Thyroid gland (tissue), 4 donors: ENCODE data around the gene COX6A1. TPM values are rescaled to one million over a fixed set of nuclear protein-coding genes. Genes with fewer than 3 reads are reported as not detected.

ENCODE experiments used
- DNase-seq, 2 donors: peaks; one replicate each; pipeline ENCODE4 v3.0.0-alpha.2; 2019
- H3K27ac ChIP-seq, 3 donors: fragments of 200-600 bp; sonication (generic); 1 replicate in 2 of 3; 2 replicates in 1 of 3; pipeline ENCODE4 v1.5.1; 2016 to 2019; ENCODE audit warnings: mild to moderate bottlenecking in 1 of 3, moderate library complexity in 1 of 3
- H3K27me3 ChIP-seq: fragments of 200-600 bp; sonication (generic); one replicate; pipeline ENCODE4 v1.5.1; 2019
- H3K36me3 ChIP-seq, 2 donors: fragments of 200-600 bp; sonication (generic); one replicate each; pipeline ENCODE4 v1.5.1; 2016 to 2019
- H3K4me1 ChIP-seq, 2 donors: fragments of 200-600 bp; sonication (generic); one replicate each; pipeline ENCODE4 v1.5.1; 2017 to 2019
- H3K4me3 ChIP-seq, 3 donors: fragments of 200-600 bp; sonication (generic); replicated peaks in 1 of 3; 1 replicate in 2 of 3; 2 replicates in 1 of 3; pipeline ENCODE4 v1.5.1; 2016; ENCODE audit warnings: mild to moderate bottlenecking in 1 of 3
- H3K9me3 ChIP-seq: fragments of 200-600 bp; sonication (generic); one replicate; pipeline ENCODE4 v1.5.1; 2017
- POLR2A ChIP-seq, 2 donors: fragments of 450-650 bp; IDR thresholded peaks; one replicate each; pipeline ENCODE4 v1.6.1; 2017; ENCODE audit warnings: antibody characterized with exemption in 2 of 2, mild to moderate bottlenecking in 2 of 2, moderate library complexity in 1 of 2
- WGBS, 2 donors: methylation state at CpG; one replicate each; pipeline ENCODE4 v1.1.5; 2017; 5-methylcytosine and 5-hydroxymethylcytosine counted together
- intact Hi-C: fragments of 100-400 bp; cut with DNase I; formaldehyde crosslinking; loops from one replicate; pipeline ENCODE4 v1.15.1; 2023
- total RNA-seq, 4 donors: library from RNA; depleted of rRNA; stranded (reverse); fragments of >200 nt; gene quantifications; one replicate each; pipeline ENCODE4 v1.2.3, GENCODE V29; 2016
- TF ChIP-seq, protein P1 (sequence below), 6 experiments: fragments of 200-600 bp in 3 of 6; fragments of 450-650 bp in 3 of 6; sonication (generic) in 3 of 6; IDR thresholded peaks; one replicate each; pipeline ENCODE4 v1.5.1; 2016 to 2019; ENCODE audit warnings: antibody characterized with exemption in 6 of 6, mild to moderate bottlenecking in 2 of 6, inconsistent platforms in 1 of 6, moderate library complexity in 1 of 6

The COX6A1 gene
- total RNA-seq, 4 donors from 2014 or later, result 511 to 1,033 (median 687) TPM

DNA sequence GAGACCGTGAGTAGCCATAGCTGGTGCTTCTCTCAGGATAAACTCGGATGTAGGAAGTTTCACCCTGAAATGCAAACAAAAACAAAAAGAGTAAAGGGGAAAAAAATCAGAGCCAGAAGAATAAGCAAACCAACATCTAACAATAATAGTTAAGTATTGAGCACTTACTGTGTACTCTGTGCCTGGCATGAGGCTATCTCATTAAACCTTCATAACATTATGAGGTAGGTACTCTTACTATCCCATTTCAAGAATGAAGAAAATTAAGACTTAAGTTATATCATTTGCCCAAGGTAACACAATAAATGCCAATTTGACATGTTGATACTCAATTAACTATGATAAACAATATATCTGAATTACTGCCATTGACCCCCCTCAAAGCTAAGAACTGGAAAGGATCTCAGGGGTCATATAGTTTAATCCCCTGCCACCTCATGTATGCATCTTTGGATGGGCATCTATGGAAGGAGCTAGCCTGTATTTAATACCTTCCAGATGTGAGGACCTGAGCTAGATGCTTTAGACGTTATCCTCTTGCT is 24.3 kb downstream of the COX6A1 start:
- intact Hi-C loops, result no loop called here
- Histone ChIP-seq H3K4me3 (no peak overlapping the region), H3K4me1 (peaks cover 0 to 3% of the 10 kb centered on the region in 2 donors), H3K36me3 (peaks cover 65 to 72% of the 10 kb centered on the region in 2 donors), H3K9me3 (no peaks in the 10 kb centered on the region), H3K27ac (no peak overlapping the region), H3K27me3 (no peaks in the 10 kb centered on the region)
- no peak for DNase-seq
- WGBS, 2 donors, result 86 to 87% methylated on average over 3 of the region's 3 CpGs
- TF ChIP-seq, protein P1, sequence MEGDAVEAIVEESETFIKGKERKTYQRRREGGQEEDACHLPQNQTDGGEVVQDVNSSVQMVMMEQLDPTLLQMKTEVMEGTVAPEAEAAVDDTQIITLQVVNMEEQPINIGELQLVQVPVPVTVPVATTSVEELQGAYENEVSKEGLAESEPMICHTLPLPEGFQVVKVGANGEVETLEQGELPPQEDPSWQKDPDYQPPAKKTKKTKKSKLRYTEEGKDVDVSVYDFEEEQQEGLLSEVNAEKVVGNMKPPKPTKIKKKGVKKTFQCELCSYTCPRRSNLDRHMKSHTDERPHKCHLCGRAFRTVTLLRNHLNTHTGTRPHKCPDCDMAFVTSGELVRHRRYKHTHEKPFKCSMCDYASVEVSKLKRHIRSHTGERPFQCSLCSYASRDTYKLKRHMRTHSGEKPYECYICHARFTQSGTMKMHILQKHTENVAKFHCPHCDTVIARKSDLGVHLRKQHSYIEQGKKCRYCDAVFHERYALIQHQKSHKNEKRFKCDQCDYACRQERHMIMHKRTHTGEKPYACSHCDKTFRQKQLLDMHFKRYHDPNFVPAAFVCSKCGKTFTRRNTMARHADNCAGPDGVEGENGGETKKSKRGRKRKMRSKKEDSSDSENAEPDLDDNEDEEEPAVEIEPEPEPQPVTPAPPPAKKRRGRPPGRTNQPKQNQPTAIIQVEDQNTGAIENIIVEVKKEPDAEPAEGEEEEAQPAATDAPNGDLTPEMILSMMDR (IDR thresholded peaks at IDR 0.05), result no peak

DNA sequence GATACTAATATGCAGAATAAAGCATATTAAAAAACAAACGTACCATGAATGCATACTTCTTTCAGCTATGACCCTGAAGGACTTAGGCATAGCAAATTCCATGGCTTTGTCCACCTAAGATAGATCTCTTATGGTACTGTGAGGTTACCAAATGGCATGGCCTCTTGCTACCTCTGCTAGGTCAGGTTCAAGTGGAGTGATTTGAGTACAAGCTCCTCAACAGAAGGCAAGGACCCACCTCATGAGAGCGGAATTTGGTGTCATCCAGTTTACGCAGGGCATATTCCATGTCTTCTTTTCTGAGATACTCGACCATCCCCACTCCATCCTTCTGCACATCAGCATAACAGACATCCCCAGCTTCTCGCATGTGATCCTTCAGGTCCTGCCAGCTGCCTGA is 25.8 kb downstream of the COX6A1 start:
- no peaks in the 10 kb centered on the region for H3K9me3 ChIP-seq
- TF ChIP-seq POLR2A (IDR thresholded peaks at IDR 0.05), result no peak
- TF ChIP-seq, protein P1 (IDR thresholded peaks at IDR 0.05), result no peak
- no peak for DNase-seq
- H3K4me1 ChIP-seq, result peaks cover 5 to 6% of the 10 kb centered on the region in 2 donors
- no peaks in the 10 kb centered on the region for H3K27me3 ChIP-seq
- WGBS, 2 donors, result 88 to 95% methylated on average over 5 of the region's 5 CpGs
- peaks cover 61 to 62% of the 10 kb centered on the region in 2 donors for H3K36me3 ChIP-seq
- no peak overlapping the region for H3K4me3 ChIP-seq
- intact Hi-C loops, result no loop called here
- H3K27ac ChIP-seq, result no peak overlapping the region

DNA sequence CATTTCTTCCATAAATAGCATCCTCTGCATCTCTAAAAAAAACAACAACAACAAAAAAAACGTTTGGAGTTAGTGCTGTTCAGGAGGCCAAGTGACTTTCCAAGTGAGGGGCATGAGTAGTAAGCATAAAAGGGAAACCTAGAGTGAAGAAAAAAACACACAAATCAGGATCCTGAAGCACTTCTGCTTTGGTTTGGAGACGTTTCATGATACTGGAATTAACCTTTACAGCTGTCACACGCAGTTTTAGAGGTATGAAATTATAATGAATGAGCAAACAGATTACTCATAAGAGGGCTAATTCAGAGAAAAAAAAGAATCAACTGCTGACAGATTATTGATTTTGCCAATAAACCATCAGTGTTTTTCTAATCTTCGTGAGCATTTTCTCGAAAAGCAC is 27.8 kb downstream of the COX6A1 start:
- peaks cover 43 to 45% of the 10 kb centered on the region in 2 donors for H3K36me3 ChIP-seq
- DNase-seq, result no peak
- 56 to 60% methylated on average over 5 of the region's 5 CpGs for WGBS, 2 donors
- H3K27ac ChIP-seq, result no peak overlapping the region
- H3K4me1 ChIP-seq, result peaks cover 11 to 12% of the 10 kb centered on the region in 2 donors
- H3K4me3 ChIP-seq, result no peak overlapping the region
- no peaks in the 10 kb centered on the region for H3K27me3 ChIP-seq
- intact Hi-C loops, result no loop called here
- H3K9me3 ChIP-seq, result no peaks in the 10 kb centered on the region
- TF ChIP-seq, protein P1 (IDR thresholded peaks at IDR 0.05), result no peak

DNA sequence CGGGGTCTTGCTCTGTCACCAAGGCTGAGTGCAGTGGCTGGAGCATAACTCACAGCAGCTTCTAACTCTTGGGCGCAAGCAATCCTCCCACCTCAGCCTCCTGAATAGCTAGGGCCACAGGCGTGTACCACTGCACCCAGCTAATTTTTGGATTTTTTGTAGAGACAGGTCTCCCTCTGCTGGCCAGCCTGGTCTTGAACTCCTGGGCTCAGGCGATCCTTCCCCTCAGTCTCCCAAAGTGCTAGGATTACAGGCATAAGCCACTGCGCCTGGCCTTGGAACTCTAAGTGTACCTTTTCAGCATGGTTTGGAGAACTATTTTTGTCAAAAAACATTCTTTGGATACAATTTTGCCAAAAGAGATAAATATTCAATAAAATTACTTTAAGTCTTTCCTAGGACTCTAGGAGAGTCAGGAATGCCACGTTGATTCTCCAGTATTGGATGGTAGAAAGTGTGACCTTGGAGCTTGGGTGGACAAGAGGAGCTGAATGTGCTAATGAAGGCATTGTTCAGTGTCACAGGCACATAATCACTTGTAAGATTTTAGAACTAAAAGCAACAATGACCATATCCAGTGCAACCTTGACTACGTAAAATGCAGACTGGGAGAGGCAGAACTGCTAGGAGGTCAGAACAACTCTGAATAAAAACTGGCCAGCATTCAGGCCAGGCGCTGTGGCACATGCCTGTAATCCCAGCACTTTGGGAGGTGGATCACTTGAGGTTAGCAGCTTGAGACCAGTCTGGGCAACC is 28.8 kb downstream of the COX6A1 start:
- peak; percentile 20 for DNase-seq
- intact Hi-C loops, result no loop called here
- H3K36me3 ChIP-seq, result peaks cover 36 to 37% of the 10 kb centered on the region in 2 donors

More for the DNA sequence above, 28.8 kb downstream of the COX6A1 start:
- Histone ChIP-seq H3K4me3 (no peak overlapping the region), H3K27me3 (no peaks in the 10 kb centered on the region), H3K4me1 (peaks cover 11 to 12% of the 10 kb centered on the region in 2 donors), H3K27ac (no peak overlapping the region), H3K9me3 (no peaks in the 10 kb centered on the region)
- 74 to 77% methylated on average over 8 of the region's 8 CpGs for WGBS, 2 donors
- TF ChIP-seq, protein P1 (IDR thresholded peaks at IDR 0.05), result peak in 3 of 6 experiments; percentile 23 to 46 (median 25)
- TF ChIP-seq POLR2A (IDR thresholded peaks at IDR 0.05), result no peak
